UCSD-AML1 (cell line): Measurements from ENCODE around the gene MUC5B.

Experiments used
- DNase-seq: peaks from one replicate; lab custom pipeline; 2025; ENCODE audit not compliant: unreplicated experiment; lab: John Stamatoyannopoulos, UW

Gene MUC5B

GRCh38 chr11:1219834-1220815 is 2.7 kb upstream of the MUC5B start:
- DNase-seq: no peak

DNA sequence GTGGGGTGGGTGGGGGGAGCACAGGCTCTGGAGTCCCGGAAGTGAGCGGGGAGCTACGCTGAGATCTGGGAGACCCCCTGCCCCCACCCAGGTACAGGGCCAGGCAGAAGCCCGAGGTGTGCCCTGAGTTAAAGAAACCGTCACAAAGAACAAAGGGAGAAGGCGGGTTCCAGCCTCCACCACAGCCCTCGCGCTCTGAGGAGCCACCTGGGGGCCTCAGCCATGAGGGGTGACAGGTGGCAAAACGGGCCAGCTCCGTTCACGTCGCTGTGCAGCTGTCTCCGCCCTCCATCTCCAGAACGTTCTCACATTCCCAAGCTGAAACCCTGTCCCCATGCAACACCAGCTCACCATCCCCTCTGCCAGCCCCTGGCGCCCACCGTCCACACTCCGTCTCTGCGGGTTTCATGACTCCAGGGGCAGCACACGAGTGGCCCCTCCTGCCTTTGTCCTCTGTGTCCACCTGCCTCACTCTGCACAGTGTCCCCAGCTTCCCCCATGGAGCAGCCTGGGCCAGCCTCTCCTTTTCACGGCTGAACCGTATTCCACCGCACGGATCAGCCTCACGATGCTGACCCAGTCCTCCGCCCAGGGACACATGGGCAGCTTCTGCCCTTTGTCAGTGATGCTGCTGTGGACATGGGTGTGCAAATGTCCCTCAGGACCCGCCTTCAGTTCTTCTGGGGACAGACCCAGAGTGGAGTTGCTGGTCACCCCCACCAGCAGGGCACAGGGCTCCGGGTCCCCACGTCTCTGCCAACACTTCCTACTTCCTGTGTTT is 1.7 kb upstream of the MUC5B start:
- DNase-seq: no peak

DNA sequence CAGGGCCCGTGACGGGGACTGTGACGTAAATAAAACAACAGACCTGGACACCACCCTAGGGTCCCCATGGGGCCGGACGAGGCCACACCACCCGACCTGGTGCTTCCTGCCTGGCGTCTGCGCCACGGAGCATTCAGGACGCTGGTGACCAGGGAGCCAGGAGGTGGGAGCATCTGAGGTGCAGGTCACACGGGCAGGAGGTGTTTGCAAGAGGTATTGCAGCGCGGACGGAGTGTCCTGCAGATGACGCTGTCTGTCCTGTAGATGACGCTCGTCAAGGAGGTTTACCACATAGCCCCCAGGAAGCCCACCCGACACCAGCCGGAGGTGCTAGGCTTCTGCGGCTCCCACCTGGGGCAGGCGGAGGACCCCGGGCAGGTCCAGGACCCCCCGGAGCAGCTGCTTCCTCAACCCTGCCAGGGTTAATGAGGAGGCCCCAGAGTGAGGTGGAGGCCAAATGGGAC is 986 bp upstream of the MUC5B start:
- DNase-seq: no peak

- DNase-seq: no peak
Observed at GRCh38 chr11:1223346-1224110, 662 bp downstream of the MUC5B start.

- DNase-seq: no peak
Observed at GRCh38 chr11:1224111-1224490, 1.2 kb downstream of the MUC5B start.

- no peak for DNase-seq
Observed at GRCh38 chr11:1224491-1225385, 1.9 kb downstream of the MUC5B start.

GRCh38 chr11:1225386-1226225 is 2.7 kb downstream of the MUC5B start:
- no peak for DNase-seq

DNA sequence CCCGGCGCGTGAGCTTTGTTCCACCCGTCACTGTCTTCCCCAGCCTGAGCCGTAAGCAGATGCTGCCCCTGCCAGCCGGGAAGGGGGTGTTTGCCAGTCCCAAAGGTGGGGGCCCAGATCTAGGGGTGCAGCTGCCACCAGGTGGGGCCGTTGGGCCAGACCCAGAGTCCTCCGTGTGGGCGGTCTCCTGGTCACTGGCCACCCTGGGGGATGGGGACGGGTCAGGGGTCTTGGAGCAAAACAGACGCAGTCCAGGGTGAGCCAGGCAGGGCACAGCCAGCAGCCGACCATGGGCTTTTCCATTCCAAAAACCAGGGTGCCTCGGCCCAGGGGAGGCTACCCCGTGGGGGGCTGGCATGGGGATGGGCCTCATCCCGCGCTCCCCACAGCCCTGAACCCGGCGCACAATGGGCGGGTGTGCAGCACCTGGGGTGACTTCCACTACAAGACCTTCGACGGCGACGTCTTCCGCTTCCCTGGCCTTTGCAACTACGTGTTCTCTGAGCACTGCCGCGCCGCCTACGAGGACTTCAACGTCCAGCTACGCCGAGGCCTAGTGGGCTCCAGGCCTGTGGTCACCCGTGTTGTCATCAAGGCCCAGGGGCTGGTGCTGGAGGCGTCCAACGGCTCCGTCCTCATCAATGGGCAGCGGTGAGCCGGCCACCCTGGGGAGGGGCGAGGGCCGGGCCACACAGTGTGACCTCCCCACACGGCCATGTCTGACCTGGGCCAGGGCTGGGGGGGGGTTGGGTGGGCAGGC is 3.5 kb downstream of the MUC5B start:
- DNase-seq: no peak

GRCh38 chr11:1226986-1227550 is 4.2 kb downstream of the MUC5B start:
- DNase-seq: no peak

GRCh38 chr11:1227551-1228100 is 4.8 kb downstream of the MUC5B start:
- no peak for DNase-seq

DNA sequence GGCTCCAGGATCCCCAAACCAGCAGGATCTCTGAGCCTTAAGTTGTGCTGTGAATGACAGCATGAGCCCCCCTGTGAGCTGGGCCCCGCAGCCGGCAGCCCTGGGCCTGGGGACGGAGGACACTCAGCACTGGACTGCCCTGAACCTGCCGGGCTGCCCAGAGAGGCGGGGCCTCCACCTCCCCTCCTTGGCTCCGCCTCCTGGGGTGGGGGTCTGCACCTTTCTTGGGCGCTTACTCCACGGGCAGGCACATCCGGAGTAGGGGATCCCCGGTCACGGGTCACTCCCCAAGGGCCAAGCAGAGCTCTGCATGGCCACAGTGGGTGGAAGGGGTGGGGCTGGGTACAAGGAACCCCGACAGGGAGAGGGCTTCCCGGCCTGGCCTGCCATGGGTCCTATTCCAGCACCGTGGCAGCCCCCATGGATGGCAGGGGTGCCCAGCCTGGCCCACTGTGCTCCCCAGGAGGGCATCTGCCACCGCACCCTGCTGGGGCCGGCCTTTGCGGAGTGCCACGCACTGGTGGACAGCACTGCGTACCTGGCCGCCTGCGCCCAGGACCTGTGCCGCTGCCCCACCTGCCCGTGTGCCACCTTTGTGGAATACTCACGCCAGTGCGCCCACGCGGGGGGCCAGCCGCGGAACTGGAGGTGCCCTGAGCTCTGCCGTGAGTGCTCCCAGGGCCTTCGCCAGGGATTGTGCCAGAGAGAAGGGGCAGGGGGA is 5.4 kb downstream of the MUC5B start:
- no peak for DNase-seq

DNA sequence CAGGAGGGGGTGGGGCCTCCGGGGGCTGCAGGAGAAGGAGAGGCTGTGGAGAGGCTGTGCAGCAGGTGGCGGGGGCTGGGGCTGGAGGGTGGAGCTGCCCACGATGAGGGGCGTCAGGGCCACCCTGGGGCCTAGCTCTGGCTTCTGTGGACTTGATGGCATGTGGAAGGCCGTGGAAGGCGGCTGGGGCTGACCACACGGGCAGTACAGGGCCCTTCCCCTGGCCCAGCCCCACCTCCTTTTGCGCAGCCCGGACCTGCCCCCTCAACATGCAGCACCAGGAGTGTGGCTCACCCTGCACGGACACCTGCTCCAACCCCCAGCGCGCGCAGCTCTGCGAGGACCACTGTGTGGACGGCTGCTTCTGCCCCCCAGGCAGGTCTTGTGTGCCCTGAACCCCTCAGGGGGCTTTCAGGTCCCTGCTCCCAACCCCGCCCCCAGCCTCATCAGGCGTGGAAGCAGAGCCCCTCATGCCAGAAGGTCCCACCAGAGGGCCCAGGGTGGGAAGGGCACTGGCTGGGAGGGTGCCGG is 6.1 kb downstream of the MUC5B start:
- no peak for DNase-seq

DNA sequence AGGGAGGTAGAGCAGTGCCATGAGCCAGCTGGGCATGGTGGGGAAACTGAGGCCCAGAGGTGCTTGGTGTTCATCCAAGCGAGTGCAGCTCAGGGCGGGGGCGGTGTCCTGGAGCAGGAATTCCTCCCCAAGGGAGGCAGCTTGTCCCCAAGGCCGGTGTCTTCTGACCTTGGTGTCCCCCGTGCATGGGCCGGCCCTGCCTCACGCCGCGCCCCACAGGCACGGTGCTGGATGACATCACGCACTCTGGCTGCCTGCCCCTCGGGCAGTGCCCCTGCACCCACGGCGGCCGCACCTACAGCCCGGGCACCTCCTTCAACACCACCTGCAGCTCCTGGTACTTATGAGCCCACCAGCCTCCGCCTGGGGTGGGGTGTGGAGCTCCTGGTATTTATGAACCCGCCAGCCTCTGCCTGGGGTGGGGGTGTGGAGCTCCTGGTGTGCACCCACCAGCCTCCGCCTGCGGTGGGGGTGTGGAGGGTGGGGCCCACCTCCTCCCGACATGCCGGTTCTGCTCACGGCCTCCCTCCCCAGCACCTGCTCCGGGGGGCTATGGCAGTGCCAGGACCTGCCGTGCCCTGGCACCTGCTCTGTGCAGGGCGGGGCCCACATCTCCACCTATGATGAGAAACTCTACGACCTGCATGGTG is 6.7 kb downstream of the MUC5B start:
- DNase-seq: no peak

GRCh38 chr11:1230121-1230455 is 7.2 kb downstream of the MUC5B start:
- no peak for DNase-seq

DNA sequence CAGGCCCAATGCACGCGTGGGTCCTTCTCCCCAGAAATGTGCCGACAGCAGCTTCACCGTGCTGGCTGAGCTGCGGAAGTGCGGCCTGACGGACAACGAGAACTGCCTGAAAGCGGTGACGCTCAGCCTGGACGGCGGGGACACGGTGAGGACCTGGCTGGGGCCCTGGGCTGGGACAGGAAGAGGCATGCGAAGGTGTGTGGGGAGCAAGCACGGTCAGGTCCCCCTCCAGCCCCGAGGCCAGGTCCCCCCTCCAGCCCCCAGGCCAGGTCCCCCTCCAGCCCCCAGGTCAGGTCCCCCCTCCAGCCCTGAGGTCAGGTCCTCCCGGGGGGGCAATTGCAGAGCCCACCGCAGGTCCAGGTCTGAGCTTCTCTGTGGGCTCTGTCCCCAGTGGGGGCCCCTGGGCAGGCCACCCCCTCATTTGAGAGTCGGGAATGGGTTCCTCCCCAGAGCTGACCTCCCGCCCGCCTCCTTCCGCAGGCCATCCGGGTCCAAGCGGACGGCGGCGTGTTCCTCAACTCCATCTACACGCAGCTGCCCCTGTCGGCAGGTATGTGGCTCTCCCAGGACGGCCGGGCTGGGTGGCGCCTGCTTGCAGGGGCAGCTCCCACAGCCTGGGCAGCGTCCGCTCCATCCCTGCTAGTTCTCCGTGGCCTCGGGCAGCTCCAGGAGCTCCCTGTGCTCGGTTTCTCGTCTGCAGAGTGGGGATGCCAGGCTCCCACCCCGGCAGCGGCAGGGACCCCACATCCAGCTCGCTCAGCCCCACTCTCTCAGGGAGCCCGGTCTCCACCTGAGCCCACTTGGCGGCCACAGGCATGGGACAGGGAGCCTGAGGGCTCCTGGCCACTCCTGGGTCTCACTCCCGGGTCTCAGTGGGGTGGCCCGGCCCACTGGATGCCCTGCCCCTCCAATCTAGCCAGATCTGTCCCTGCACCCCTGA is 7.9 kb downstream of the MUC5B start:
- no peak for DNase-seq
